ENCODE data around the gene MACROD1.

The MACROD1 gene

DNA sequence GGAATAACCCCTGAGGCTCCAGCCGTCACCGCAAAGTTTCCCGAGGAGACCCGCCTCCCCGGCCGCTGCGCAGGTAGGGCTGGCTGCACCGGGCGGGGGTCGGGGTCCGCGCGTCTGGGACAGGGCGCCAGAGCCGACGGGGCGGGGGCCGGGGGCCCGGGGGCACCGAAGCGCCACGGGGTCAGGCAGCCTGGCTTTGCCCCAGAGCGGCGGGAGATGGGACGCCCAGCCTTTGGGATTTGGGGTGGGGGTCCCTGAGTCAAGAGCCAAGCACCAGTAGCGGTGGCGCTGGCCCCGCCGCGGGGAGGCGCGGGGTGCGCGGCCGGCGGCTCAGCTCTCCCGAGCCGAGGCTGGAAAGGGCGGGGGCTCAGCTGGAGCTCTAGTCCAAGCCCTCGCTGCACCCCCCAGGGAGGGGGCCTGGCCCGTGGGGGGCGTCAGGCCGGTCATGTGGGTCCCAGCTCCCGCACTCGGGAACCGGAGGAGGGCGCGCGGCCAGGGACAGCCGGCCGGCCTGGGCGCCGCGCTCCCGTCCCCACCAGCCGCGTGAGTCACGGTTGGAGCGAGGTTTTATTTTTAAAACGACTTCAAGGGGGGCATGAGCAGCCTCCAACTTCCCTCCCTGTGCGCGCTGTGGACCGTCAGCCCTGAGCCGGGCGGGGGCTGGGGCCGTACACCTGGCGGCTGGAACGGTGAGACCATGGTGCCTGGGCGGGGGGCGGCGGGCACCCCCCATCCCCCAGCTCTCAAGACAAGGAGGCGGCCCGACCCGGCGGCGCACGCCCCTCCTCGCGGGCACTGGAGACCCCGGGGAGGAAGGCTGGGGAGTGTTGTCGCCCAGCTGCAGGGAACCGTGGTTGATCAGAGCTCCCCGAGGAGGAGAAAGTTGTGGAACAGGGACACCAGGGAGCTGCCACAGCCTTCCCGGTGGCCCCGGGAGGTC is 129.6 kb downstream of the MACROD1 start:
- peak; percentile 75 for DNase-seq (ENCODE audit: low read depth, low spot score)

GRCh38 chr11:64035576-64035975 is 130.3 kb downstream of the MACROD1 start, which contains the start of gene FLRT1:
Gene FLRT1, plus strand, starts transcription at chr11:64035931. Its CDS starts 80,337 bp downstream, at chr11:64116268.
- DNase-seq (ENCODE audit: low read depth, low spot score) = no peak

GRCh38 chr11:64035081-64035524 is 130.8 kb downstream of the MACROD1 start:
- DNase-seq (ENCODE audit: low read depth, low spot score) = no peak

GRCh38 chr11:64034411-64034811 is 131.5 kb downstream of the MACROD1 start:
- DNase-seq (ENCODE audit: low read depth, low spot score) = no peak

- DNase-seq (ENCODE audit: low read depth, low spot score) = no peak
Measured at GRCh38 chr11:64032050-64032449, 133.9 kb downstream of the MACROD1 start.

GRCh38 chr11:64031001-64031400 is 134.9 kb downstream of the MACROD1 start:
- no peak for DNase-seq (ENCODE audit: low read depth, low spot score)

DNA sequence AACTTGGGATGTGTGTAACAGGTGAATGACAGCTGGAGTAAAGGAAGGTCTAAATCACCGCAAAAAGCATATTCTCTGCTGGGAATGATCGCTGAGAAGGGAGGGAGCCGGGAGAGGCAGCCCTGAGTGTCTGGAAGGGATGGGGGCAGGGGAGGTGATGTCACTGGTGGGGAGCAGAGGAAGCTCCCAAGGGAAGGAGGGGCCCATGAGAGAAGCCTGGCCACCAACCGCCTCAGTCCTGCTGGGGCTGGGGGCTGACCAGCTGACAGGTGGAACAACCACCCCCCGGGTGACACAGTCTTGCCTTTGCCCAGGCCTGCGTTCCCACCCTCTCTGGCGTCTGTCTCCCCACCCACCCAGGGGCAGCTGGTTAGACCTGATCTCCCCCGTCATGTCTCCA is 136.1 kb downstream of the MACROD1 start:
- no peak for DNase-seq (ENCODE audit: low read depth, low spot score)

DNA sequence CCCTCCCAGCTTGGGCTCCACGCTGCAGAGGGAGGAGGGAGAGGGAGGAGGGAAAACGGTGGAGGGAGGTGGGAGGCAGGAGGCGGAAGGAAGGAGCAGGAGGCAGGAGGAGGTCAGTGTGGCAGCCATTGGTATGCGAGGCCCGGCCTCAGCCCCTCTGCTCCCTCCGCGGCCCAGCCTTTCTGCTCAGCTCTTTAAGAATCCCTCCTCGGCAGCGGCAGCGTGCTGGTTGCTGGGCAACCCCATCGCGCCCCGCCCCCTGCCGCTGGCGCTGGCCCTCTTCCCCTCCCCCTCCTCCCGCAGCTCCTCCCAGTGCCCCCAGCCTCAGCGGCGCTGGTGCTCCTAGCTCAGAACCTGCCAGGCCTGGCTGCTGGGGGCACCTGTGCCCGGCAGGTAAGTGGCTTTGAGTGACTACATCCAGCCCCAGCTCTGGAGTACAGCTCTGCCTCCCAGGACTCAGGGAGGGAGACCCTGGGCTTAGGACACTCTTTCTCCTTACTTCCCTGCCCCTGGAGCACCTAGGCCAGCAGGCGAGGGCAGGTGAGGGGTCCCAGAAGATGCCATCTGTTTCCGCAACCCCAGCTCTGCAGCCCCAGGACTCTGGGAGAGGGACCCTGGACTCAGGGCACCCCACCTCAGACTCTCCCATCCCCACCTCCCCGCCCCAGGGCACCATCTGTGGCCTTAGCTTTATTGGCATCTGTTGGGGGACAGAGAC is 137.4 kb downstream of the MACROD1 start:
- DNase-seq (ENCODE audit: low read depth, low spot score) = peak; percentile 67

DNA sequence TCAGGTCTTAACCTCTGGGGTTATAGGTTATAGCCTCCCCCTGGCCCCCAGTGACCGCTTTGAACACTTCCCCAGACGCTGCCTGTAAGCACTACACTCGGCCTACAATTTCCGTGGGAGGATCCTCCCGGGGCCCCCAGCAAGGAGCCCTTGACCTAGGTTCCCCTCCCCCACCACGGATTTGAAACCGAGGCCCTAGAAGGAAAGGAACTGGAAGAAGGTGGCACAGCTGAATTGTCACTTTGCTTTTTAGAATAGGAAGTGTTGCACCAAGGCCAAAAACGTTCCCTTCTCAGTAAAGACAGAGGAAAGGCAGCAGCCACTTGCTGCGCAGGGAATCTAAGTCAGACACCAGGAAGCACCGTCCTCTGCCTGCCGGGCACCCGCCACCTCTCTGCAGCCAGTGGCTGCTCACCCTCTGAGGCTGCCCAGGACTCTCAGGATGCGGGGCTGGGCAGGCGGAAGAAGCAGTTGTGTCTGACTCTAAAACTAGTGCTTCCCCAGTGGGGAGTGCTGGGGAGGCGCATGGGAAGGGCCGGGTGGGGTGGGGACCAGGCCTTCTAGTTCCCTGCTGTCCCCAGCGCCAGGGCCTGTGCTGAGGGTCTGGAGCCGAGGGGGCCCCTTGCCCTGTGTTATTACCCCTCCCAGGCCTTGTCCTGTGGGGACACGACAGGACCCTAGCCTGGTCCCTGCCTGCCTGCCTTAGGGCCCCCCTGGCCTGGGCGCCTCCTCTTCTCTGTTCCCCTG is 138.1 kb downstream of the MACROD1 start:
- DNase-seq (ENCODE audit: low read depth, low spot score) = no peak

DNA sequence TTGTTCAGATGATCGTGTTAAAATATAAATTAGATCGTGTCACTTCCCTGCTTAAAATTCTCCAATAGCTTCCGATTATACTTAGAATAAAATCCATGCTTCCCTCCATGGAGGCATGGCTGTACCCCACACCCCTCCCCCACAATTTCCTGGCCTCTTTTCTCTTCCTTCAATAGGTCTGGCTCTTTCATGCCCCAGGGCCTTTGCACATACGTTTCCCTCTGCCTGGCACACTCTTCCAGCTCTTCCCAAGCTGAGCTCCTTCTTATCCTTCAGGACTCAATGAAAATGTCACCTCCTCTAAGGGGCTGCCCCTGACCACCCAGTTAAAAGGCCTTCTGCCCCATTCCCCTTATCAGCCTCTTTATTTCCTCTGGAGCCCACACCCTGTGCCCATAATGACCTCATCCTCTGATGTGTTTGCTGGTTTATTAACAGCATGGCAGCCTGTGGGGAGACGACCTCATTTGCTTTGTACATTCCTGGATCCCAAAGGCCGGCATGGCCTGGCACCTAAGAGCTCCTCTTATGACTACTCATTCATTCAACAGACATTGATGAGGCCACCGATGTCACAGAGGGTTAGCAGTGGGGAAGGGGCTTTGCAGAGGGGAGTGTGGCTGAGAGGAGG is 139.2 kb downstream of the MACROD1 start:
- DNase-seq (ENCODE audit: low read depth, low spot score) = no peak

DNA sequence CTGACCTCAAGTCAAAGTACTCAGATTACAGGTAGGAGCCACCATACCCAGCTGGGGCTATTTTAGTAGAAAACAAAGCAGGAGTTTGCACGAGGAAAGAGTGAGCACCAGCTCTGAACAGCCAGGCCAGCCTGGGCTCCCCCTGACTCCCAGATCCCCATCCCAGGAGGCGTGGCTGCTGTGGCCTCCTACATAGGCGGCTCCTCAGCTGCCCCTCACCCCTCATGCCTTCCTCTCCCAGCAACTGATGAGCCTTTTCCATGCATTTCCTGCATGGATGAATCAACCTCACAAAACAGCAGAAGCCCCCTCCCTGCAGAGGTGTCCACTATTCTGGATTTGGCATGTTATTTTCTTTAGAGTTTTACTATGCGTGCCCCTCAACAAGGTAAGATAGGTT is 140.7 kb downstream of the MACROD1 start:
- DNase-seq (ENCODE audit: low read depth, low spot score) = no peak

DNA sequence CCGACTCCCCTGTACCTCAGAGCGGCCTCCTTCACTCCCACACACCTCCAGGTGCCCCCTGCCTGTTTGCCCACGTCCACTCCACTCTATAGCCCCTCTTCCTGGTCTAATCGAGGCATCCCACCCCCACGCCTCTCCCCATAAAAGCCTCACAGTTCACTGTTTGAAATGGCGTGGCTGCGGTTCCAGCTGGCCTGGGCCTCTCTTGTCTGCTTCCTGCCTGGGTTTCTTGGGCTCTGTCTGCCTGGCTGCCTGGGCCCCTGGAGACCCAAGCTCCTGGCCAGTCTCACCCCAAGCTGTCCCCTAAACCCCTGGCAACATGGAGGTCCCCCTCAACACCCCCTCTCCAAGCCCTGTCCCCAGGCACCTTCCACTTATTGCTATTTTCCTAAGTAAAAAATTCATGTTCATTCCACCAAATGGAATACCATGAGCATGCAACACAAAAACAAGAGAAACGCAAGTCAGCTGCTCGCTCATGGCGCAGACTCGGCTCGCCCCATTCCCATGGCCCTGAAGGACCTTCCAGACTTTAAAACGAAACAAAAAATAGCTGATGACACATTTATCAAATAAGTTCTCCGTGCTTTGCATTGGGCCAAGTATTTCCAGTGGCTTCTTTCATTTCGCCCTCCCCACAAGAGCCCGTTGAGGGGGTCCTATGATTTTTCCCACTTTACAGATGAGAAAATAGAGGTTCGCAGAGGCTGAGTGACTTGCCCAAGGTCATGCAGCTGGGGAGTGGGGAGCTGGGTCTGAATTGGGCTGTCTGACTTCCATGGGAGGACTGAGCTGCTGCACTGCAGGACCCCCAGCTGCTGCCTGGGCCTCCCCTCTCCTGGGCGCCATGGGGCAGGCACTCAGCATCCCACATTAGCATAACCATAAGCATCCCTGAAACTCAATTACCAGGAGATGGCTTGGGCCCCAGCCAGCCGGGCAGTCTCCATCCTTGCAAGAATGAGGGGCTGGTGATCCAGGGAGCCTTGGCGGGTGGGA is 141.9 kb downstream of the MACROD1 start:
- DNase-seq (ENCODE audit: low read depth, low spot score) = no peak

GRCh38 chr11:64022125-64022784 is 143.7 kb downstream of the MACROD1 start:
- DNase-seq (ENCODE audit: low read depth, low spot score) = no peak

DNA sequence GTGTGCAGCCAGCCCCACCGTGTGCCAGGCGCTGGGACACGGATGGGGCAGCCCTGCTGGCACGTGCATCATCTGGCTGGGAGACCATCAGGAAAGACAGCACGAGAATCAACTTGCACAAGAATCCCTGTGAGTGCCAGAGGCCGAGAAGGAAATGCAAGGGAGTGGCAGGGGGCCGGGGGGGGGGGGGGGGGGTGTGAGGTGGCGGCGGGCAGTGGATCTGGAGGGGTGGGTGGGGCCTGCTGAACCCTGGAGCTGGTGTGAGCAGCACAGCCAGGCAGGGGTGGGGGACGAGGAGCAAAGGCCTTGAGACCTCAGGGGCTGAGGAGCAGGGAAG is 144.2 kb downstream of the MACROD1 start:
- DNase-seq (ENCODE audit: low read depth, low spot score) = no peak

GRCh38 chr11:64020976-64021756 is 144.7 kb downstream of the MACROD1 start:
- no peak for DNase-seq (ENCODE audit: low read depth, low spot score)

DNA sequence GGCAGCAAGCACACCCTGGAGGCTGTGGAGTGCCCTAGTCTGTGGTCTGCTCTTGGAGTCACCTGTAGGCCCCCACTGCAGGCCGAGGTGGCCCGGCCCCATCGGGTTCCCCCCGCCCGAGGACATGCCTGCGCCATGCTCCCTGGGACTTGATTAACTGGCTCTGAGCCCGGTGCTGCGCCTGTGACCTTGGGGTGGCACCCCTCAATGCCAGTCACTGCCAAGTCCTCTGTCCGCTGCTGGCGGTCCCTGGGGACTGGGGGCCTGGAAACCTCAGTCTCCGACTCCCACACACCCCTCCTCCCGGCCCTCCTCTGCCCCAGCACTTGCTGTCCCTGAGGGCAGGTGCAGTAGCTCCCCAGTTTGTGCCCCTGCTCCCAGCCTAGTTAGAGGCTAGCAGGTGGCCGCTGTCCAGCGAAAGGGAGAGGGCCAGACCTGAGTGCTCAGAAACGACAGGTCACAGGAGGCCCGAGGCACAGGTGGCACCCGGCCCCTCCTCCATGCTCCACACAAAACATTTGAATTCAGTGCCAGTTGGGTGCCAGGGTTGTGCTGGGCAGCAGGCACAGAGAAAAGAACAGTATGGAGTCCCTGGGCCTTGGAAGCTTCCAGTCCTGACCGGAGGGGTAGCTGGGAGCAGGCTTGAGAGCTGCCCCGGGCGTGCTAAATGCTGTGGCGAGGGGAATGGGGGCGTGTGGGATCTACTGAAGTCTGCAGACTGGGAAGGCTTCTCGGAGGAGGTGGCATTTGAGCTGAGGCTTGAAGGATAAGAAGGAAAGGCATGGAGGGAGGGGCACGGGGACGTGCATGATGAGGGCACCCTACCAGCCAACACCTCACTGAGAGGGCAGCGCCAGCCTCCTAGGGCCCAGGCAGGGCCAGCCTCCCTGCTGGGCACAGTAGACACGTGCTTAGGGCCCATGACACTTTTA is 146.5 kb downstream of the MACROD1 start:
- DNase-seq (ENCODE audit: low read depth, low spot score) = no peak

DNA sequence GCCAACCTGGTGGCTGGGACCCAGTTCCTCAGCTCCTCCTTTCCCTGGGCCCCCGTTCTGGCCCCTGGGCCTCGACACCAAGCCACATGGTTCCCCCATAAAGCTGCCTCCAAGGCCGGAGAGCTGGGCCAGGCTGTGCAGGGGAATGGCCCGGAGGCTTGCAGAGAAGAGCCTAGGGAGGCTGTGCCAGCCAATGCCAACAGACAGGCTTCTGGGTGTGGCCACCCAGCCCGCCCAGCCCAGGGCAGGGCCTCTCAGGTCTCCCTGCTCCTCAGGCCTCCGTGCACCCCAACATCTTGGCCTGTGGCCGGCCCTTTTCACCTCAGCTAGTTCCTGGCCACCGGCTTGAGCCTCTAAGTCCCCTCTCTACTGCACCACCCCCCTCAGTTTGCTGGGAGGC is 147.6 kb downstream of the MACROD1 start:
- no peak for DNase-seq (ENCODE audit: low read depth, low spot score)

DNA sequence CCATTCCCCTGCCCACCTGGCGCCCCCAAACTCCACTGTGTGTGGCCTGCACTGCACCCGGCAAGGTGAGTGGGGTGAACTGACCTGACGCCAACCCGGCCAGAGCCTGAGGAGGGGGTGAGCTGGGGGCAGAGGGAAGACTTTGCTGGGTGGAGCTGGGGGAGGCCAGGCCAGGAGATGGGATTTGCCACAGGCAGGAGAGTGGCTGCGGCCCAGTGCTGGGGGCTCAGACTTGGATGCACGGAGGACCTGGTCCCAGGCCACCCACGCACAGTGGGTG is 148.0 kb downstream of the MACROD1 start:
- DNase-seq (ENCODE audit: low read depth, low spot score) = no peak
